Calu3 (cell line): ENCODE results near the gene NTM. TPM values are rescaled to one million over a fixed set of nuclear protein-coding genes. Genes with fewer than 3 reads are reported as not detected.

ENCODE experiments used
- BruUV-seq: library from RNA; stranded (reverse); fragments of 400-500 nt; replicated peaks from 2 replicates; lab custom pipeline; 2021; lab: Mats Ljungman, UMichigan
- CTCF ChIA-PET: fragments of 300-600 bp; sonication (Branson Sonifier 250); formaldehyde crosslinking; loops from one replicate; lab custom pipeline; 2022; ENCODE audit warnings: antibody characterized with exemption; lab: Charles Lee
- DNase-seq: peaks from one replicate; pipeline ENCODE4 v3.0.0; 2022
- H3K27ac Mint-ChIP-seq: one replicate; pipeline ENCODE4 v1.8.0; 2022; ENCODE audit warnings: mixed read lengths; ENCODE audit not compliant: unreplicated experiment
- H3K27me3 Mint-ChIP-seq: one replicate; pipeline ENCODE4 v1.8.0; 2022; ENCODE audit warnings: mixed read lengths; ENCODE audit not compliant: unreplicated experiment
- H3K36me3 Mint-ChIP-seq: one replicate; pipeline ENCODE4 v1.8.0; 2022; ENCODE audit warnings: mild to moderate bottlenecking, moderate library complexity, mixed read lengths; ENCODE audit not compliant: insufficient read depth, unreplicated experiment
- H3K4me1 Mint-ChIP-seq: one replicate; pipeline ENCODE4 v1.8.0; 2022; ENCODE audit warnings: mild to moderate bottlenecking, low read depth, mixed read lengths; ENCODE audit not compliant: unreplicated experiment
- H3K4me3 Mint-ChIP-seq: one replicate; pipeline ENCODE4 v1.8.0; 2022; ENCODE audit warnings: mild to moderate bottlenecking, low read depth, moderate library complexity, mixed read lengths; ENCODE audit not compliant: unreplicated experiment
- H3K9me3 Mint-ChIP-seq: one replicate; pipeline ENCODE4 v1.8.0; 2022; ENCODE audit warnings: low read depth, mixed read lengths; ENCODE audit not compliant: unreplicated experiment
- intact Hi-C: fragments of 100-400 bp; cut with micrococcal nuclease; formaldehyde crosslinking; loops from one replicate; pipeline ENCODE4 v1.10.0; 2022; ENCODE audit not compliant: unreplicated experiment
- total RNA-seq: library from RNA; stranded (reverse); gene quantifications from 2 replicates; pipeline ENCODE4 v1.2.3, GENCODE V29; 2022
- TF ChIP-seq, protein P1 (sequence below): fragments of 200-600 bp; IDR thresholded peaks from one replicate; pipeline ENCODE4 v1.8.0; 2022; ENCODE audit warnings: antibody characterized with exemption; ENCODE audit not compliant: unreplicated experiment

The NTM gene
- total RNA-seq, 1 experiment from 2014 or later, result not detected

DNA sequence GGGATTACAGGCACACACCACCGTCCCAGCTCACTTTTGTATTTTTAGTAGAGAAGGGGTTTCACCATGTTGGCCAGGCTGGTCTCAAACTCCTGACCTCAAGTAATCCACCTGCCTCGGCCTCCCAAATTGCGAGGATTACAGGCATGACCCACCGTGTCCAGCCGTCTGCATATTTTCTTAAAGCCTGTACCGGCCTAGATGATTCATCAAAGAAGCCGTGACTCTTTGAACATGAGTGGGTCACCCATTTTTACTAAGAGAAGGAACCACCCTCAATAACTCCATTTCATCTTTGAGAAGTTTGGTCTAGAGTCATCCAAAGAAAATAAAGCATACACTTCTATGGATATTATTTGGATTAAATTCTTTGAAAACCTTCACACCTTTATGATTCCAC, 388.3 kb downstream of the NTM start:
- H3K4me1 Mint-ChIP-seq, result no peaks in the 10 kb centered on the region
- DNase-seq, result no peak
- H3K27ac Mint-ChIP-seq, result no peak overlapping the region
- TF ChIP-seq, protein P1, sequence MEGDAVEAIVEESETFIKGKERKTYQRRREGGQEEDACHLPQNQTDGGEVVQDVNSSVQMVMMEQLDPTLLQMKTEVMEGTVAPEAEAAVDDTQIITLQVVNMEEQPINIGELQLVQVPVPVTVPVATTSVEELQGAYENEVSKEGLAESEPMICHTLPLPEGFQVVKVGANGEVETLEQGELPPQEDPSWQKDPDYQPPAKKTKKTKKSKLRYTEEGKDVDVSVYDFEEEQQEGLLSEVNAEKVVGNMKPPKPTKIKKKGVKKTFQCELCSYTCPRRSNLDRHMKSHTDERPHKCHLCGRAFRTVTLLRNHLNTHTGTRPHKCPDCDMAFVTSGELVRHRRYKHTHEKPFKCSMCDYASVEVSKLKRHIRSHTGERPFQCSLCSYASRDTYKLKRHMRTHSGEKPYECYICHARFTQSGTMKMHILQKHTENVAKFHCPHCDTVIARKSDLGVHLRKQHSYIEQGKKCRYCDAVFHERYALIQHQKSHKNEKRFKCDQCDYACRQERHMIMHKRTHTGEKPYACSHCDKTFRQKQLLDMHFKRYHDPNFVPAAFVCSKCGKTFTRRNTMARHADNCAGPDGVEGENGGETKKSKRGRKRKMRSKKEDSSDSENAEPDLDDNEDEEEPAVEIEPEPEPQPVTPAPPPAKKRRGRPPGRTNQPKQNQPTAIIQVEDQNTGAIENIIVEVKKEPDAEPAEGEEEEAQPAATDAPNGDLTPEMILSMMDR, result no peak
- H3K4me3 Mint-ChIP-seq, result no peak overlapping the region
- CTCF ChIA-PET, result no interaction called here
- intact Hi-C loops, result no loop called here
- H3K27me3 Mint-ChIP-seq, result no peaks in the 10 kb centered on the region
- BruUV-seq, result no TSS peak
- no peaks in the 10 kb centered on the region for H3K36me3 Mint-ChIP-seq
- H3K9me3 Mint-ChIP-seq, result peaks cover 5% of the 10 kb centered on the region

DNA sequence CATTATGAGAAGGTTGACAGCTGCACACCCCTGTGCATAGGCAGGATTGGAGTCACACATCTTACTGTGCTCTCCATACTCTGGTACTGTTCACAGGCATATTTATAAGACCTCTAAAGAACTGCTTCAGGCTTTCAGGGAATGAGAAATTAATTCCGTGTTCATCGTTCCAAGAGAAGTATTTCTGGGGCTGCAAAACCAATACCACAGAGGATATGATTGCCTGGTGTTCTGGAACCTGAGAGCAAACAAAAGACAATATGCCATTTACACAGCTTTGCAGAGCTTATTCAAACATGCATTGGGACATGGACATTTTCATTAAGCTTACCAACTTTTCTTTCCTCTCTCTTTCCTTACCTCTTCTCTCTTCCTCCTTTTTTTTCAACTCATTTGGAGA, 388.7 kb downstream of the NTM start:
- Mint-ChIP-seq H3K27ac (no peak overlapping the region), H3K4me3 (no peak overlapping the region), H3K4me1 (no peaks in the 10 kb centered on the region), H3K36me3 (no peaks in the 10 kb centered on the region), H3K9me3 (peaks cover 5% of the 10 kb centered on the region), H3K27me3 (no peaks in the 10 kb centered on the region)
- TF ChIP-seq, protein P1, result no peak
- no peak for DNase-seq
- CTCF ChIA-PET, result no interaction called here
- intact Hi-C loops, result no loop called here
- BruUV-seq, result no TSS peak

DNA sequence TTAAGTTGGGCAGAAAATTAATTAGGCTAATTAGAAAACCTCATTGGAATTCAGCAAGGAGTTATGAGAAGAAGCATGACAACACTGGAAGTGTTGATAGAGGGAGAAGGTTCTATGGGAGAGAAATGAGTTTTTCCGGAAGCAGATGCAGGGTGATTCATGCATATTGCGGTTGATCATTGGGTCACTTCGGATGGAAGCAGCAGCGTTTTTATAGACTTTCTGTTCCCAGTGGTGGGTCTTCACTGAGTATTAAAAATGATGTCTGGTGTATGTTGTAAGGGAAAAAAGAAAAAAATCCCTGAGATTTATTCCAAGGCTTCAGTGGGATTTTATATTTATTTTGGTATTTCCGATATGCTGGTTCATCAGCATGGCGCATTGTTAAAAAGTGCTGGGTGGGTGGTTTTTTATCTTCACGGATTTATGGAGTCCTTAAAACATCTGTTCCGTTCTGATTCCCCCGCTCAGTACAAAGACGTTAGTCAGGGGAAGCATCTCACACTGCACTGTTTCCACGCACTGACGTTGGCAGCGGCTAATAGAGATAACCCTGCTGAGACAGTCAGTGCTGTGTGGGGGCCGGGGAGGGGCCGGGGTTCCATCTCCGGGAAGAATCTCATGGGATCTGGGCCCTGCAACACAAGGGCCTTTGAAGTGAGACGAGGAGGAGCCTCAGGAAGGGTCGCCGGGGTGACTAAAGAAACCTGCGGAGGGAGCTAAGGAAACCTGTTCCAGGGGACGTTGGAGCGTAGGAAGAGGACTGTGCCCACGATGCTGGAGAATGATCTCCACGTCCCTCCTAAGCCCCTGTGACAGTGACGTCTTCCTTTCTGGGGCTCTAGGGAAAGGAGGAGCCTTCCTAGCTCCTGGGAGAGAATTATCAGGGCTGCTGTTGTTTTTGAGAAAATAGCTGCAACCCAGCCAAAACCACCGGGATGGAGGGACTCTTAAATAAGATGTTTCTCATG, 390.0 kb downstream of the NTM start:
- intact Hi-C loops, result no loop called here
- peaks cover 7% of the 10 kb centered on the region for H3K9me3 Mint-ChIP-seq
- no peaks in the 10 kb centered on the region for H3K4me1 Mint-ChIP-seq
- no peak for DNase-seq
- H3K27ac Mint-ChIP-seq, result no peak overlapping the region
- no peaks in the 10 kb centered on the region for H3K27me3 Mint-ChIP-seq
- no TSS peak for BruUV-seq
- H3K36me3 Mint-ChIP-seq, result no peaks in the 10 kb centered on the region
- TF ChIP-seq, protein P1, result no peak
- CTCF ChIA-PET, result no interaction called here
- H3K4me3 Mint-ChIP-seq, result no peak overlapping the region

DNA sequence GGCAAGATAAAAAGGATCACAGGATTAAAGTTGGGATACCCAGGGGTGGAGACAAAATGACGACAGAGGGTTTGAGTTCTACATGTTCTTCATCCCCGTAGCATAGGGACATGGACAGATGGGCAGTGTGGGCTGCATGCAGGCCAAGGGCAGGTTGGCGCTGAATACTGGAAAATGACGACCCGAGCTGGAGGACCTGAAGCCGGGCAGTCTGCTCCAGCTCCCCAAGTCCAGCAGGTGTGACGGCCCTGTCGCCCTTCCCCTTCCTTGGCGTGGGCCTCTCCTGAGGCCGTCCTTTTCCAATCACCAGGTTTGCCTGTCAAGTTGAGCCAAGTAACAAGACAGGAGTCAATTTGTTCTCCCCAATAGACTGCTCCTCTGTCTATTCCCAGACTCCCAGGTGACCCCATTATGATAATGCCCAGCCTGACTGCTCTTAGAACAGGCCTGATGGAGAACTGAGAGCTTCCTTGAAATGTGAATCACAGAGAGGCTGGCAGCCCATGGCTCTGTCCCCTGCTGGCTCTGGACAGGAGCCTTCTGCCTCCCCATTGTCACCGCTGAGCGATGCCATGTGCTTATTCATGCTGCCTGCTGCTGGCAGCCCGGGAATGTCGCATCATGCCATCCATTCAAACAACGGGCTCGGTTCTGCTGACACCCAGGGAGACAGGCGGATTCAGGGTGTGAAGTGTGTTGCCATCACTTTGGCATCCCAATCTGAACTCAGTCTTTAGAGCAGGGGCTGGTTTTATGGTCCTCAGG, 392.1 kb downstream of the NTM start:
- Mint-ChIP-seq H3K36me3 (no peaks in the 10 kb centered on the region), H3K9me3 (peaks cover 9% of the 10 kb centered on the region), H3K27ac (no peak overlapping the region), H3K4me3 (no peak overlapping the region), H3K27me3 (no peaks in the 10 kb centered on the region), H3K4me1 (no peaks in the 10 kb centered on the region)
- CTCF ChIA-PET, result no interaction called here
- no peak for DNase-seq
- TF ChIP-seq, protein P1, result no peak
- no TSS peak for BruUV-seq
- intact Hi-C loops, result no loop called here
